Measurements from ENCODE around the gene SV2B.

- TF ChIP-seq CTCF (conservative IDR thresholded peaks at IDR 0.05) (no peak), EZH2 (IDR thresholded peaks at IDR 0.05; ENCODE audit: low read depth) (no peak)
These were observed 29.4 kb downstream of the SV2B start for GRCh38 chr15:91129436-91129835.
